Rectal smooth muscle tissue (tissue), 1 donor: ENCODE measurements around the gene KRT35.

Source experiments
- H3K27ac ChIP-seq: one replicate; pipeline ENCODE4 v1.7.0; 2013; ENCODE audit warnings: low read depth, low read length, inconsistent platforms
- H3K27me3 ChIP-seq: one replicate; pipeline ENCODE4 v1.7.0; 2013; ENCODE audit warnings: low read length; ENCODE audit not compliant: control insufficient read depth, insufficient read depth
- H3K36me3 ChIP-seq: one replicate; pipeline ENCODE4 v1.7.0; 2013; ENCODE audit warnings: low read length; ENCODE audit not compliant: control insufficient read depth, insufficient read depth
- H3K4me1 ChIP-seq: one replicate; pipeline ENCODE4 v1.7.0; 2013; ENCODE audit warnings: low read length; ENCODE audit not compliant: control insufficient read depth, insufficient read depth
- H3K4me3 ChIP-seq: one replicate; pipeline ENCODE4 v1.7.0; 2013; ENCODE audit warnings: low read length
- H3K9ac ChIP-seq: one replicate; pipeline ENCODE4 v1.7.0; 2013; ENCODE audit warnings: low read length

KRT35 gene

GRCh38 chr17:41481036-41481435 lies at the start of gene KRT35:
TSS of gene KRT35 (minus strand) at chr17:41481151. CDS start at chr17:41481097, 54 bp downstream.
- H3K27me3 ChIP-seq: no peaks in the 10 kb centered on the region
- no peaks in the 10 kb centered on the region for H3K36me3 ChIP-seq
- H3K27ac ChIP-seq: no peak within 1 kb of the TSS
- no peaks in the 10 kb centered on the region for H3K4me1 ChIP-seq
- H3K9ac ChIP-seq: no peak within 1 kb of the TSS
- no peak within 1 kb of the TSS for H3K4me3 ChIP-seq

- H3K4me1 ChIP-seq: no peaks in the 10 kb centered on the region
- no peak overlapping the region for H3K4me3 ChIP-seq
- H3K36me3 ChIP-seq: no peaks in the 10 kb centered on the region
- peaks cover 3% of the 10 kb centered on the region for H3K27me3 ChIP-seq
- H3K9ac ChIP-seq: no peak overlapping the region
- H3K27ac ChIP-seq: no peak overlapping the region
Measured at GRCh38 chr17:41530062-41531048, 49.4 kb upstream of the KRT35 start.

DNA sequence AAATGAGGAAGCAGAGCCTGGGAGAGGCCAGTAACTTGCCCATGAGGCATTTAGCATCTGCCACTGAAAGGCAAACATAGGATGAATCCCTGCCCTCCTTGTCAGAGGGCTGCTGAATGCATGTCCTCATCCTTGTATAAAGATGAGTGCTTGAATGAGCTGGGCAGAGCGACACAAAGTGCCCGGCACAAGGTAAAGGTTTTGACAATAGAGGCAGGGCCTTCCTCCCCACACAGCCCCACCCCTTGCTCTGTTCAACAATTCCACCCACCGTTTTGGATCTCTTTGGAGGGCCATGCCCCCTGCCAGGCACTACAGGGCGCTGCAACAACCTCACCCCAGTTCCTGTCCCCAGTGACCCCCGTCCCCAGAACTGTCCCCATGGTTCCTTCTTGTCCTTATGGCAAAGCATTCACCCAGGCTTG lies 48.6 kb upstream of the KRT35 start:
- no peak overlapping the region for H3K27ac ChIP-seq

GRCh38 chr17:41528959-41529353 lies 48.0 kb upstream of the KRT35 start:
- no peak overlapping the region for H3K9ac ChIP-seq
- no peaks in the 10 kb centered on the region for H3K4me1 ChIP-seq
- peaks cover 3% of the 10 kb centered on the region for H3K27me3 ChIP-seq
- H3K36me3 ChIP-seq: no peaks in the 10 kb centered on the region
- H3K4me3 ChIP-seq: no peak overlapping the region
- H3K27ac ChIP-seq: no peak overlapping the region

More for the DNA sequence above, 48.6 kb upstream of the KRT35 start:
- Histone ChIP-seq H3K4me1 (no peaks in the 10 kb centered on the region), H3K9ac (no peak overlapping the region), H3K4me3 (no peak overlapping the region), H3K36me3 (no peaks in the 10 kb centered on the region), H3K27me3 (peaks cover 3% of the 10 kb centered on the region)

- peaks cover 3% of the 10 kb centered on the region for H3K27me3 ChIP-seq
- H3K27ac ChIP-seq: peak overlapping the region; percentile 20
- no peaks in the 10 kb centered on the region for H3K4me1 ChIP-seq
- no peaks in the 10 kb centered on the region for H3K36me3 ChIP-seq
- peak overlapping the region; percentile 56 for H3K4me3 ChIP-seq
- H3K9ac ChIP-seq: no peak overlapping the region
Measured at GRCh38 chr17:41527063-41528023, 46.4 kb upstream of the KRT35 start.

DNA sequence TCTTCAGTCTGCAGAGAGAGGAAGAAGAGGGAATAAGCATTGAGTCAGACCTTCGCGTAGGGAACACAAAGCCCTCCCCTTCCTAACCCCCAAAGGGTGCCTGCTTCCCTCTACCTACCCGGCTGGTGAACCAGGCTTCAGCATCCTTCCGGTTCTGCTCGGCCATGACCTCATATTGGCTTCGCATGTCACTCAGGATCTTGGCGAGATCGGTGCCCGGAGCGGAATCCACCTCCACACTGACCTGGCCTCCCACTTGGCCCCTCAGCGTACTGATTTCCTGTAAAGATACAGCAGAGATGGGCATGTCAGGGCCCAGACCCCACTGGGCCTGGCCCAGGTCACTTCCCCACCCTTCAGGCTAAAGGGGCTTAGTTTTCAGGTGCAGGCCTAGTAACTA lies 43.3 kb upstream of the KRT35 start:
- no peak overlapping the region for H3K4me3 ChIP-seq
- no peak overlapping the region for H3K27ac ChIP-seq
- H3K27me3 ChIP-seq: peaks cover 3% of the 10 kb centered on the region
- no peaks in the 10 kb centered on the region for H3K4me1 ChIP-seq
- H3K36me3 ChIP-seq: no peaks in the 10 kb centered on the region
- no peak overlapping the region for H3K9ac ChIP-seq

DNA sequence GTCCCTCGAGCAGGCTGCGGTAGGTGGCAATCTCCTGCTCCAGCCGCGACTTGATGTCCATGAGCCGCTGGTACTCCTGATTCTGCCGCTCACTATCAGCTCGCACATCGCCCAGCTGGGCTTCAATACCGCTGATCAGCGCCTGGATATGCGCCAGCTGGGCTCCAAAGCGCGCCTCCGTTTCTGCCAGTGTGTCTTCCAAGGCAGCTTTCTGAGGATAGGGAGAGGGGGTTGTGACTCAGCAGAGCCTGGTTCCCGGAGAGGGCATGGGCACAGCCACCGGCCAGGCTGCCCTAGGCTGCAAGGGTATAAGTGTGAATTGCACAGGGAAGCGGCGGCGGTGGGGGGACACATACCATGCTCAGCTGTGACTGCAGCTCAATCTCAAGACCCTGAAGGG lies 42.8 kb upstream of the KRT35 start:
- H3K27me3 ChIP-seq: peaks cover 3% of the 10 kb centered on the region
- no peaks in the 10 kb centered on the region for H3K4me1 ChIP-seq
- H3K9ac ChIP-seq: no peak overlapping the region
- H3K4me3 ChIP-seq: no peak overlapping the region
- H3K27ac ChIP-seq: no peak overlapping the region
- H3K36me3 ChIP-seq: no peaks in the 10 kb centered on the region

- H3K27me3 ChIP-seq: peaks cover 3% of the 10 kb centered on the region
- H3K4me1 ChIP-seq: no peaks in the 10 kb centered on the region
- no peak overlapping the region for H3K27ac ChIP-seq
- H3K4me3 ChIP-seq: no peak overlapping the region
- H3K9ac ChIP-seq: no peak overlapping the region
- no peaks in the 10 kb centered on the region for H3K36me3 ChIP-seq
Measured at GRCh38 chr17:41523225-41523593, 42.3 kb upstream of the KRT35 start.

DNA sequence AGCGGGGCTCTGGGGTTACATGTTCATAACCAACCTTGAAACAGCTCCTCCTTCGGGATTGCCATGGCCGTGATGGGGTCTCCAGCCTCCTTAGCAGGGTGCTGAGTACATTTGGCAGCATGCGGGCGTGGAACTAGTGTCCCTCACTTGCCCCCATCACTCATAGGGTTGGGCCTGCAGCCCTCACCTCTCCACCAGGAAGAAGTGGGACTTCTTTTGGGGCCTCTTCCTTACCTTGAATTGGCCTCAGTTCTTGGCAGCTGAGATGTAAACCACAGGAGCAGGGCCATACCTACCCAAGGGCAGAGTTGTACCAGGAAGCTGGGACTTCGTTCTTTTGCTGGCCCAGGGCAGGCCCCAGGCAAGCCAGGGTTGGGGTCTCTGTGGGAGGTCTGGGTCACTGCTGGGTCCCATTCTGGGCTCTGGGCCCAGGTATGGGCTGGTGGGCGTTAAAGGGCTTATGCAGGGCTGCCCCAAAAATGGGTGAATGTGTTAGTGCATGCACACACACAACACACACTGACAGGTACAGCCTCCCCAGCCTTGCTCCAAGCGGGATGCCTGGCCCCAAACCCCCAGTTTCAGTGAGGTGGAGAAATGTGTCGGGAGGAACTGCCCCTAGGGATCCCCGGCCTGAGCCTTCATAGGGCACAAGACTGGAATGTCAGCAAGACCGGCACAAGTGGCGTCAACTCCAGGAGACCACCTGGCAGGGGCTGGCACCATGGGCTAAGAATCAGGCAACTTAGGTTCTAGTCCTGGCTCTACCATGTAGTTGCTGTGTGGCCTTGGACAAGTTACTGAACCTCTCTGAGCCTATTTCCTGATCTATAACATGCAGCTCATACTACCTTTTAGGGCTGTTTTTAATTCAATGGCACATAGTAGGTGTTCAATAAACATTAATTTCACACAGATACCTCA lies 41.6 kb upstream of the KRT35 start:
- no peaks in the 10 kb centered on the region for H3K36me3 ChIP-seq
- H3K9ac ChIP-seq: no peak overlapping the region
- H3K27ac ChIP-seq: no peak overlapping the region
- H3K4me1 ChIP-seq: no peaks in the 10 kb centered on the region
- no peak overlapping the region for H3K4me3 ChIP-seq
- peaks cover 3% of the 10 kb centered on the region for H3K27me3 ChIP-seq

DNA sequence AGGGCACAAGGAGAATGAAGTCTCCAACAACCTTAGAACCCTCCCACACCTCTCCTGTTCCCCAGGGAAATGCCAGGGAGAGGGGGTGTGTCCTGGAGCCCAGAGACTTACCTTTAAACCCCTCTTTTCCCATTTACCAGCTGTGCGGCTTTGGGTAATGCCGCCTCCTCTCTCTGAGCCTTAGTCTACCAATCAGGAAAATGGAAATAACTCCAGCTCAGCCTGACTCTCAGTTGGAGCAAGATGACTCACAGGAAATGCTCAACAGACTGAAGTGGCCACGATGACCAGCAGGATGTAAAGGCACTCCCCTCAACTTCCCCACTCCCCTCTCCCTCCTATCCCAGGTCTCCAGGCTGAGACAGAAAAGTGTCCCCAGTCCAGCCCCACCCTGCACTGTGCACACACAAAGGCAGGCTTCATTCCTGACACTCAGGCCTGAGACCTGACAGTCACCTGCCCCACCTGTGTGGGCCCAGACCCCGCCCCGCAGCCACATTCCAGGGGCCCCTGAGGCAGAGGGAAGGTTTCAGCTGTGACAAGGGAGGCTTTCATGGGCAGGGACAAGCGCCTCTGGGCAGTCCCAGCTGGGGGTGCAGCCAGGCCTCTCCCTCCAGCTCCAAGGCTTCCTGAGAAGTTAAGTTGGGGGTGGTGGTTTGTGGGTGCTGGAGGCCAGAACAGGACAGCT lies 40.8 kb upstream of the KRT35 start:
- no peak overlapping the region for H3K27ac ChIP-seq

GRCh38 chr17:41520821-41521521 lies 40.0 kb upstream of the KRT35 start:
- Histone ChIP-seq H3K27ac (no peak overlapping the region), H3K36me3 (no peaks in the 10 kb centered on the region), H3K27me3 (no peaks in the 10 kb centered on the region), H3K4me3 (no peak overlapping the region), H3K9ac (no peak overlapping the region), H3K4me1 (no peaks in the 10 kb centered on the region)

More for the DNA sequence above, 40.8 kb upstream of the KRT35 start:
- Histone ChIP-seq H3K9ac (no peak overlapping the region), H3K27me3 (no peaks in the 10 kb centered on the region), H3K4me3 (no peak overlapping the region), H3K4me1 (no peaks in the 10 kb centered on the region), H3K36me3 (no peaks in the 10 kb centered on the region)
